Fibroblast of lung (primary cell): ENCODE data around the gene CHST9. TPM values are rescaled to one million over a fixed set of nuclear protein-coding genes. Genes with fewer than 3 reads are reported as not detected.

Experiments used
- DNase-seq, 2 donors: peaks; one replicate each; pipeline versions ENCODE4 v3.0.0 to v3.0.0-alpha.2; 2010; ENCODE audit warnings: low read depth in 2 of 2
- H2AFZ ChIP-seq: 2 replicates; pipeline ENCODE4 v1.5.1; 2012; ENCODE audit warnings: low read length, control low read depth, inconsistent platforms
- H3K27ac ChIP-seq: 2 replicates; pipeline ENCODE4 v1.5.1; 2011; ENCODE audit warnings: low read length, control low read depth; ENCODE audit not compliant: insufficient read depth
- H3K27me3 ChIP-seq: 2 replicates; pipeline ENCODE4 v1.5.1; 2011; ENCODE audit warnings: mild to moderate bottlenecking, low read length; ENCODE audit not compliant: control insufficient read depth, insufficient read depth
- H3K36me3 ChIP-seq: 2 replicates; pipeline ENCODE4 v1.5.1; 2011; ENCODE audit warnings: low read length; ENCODE audit not compliant: control insufficient read depth, insufficient read depth
- H3K4me1 ChIP-seq: 2 replicates; pipeline ENCODE4 v1.5.1; 2011; ENCODE audit warnings: low read length; ENCODE audit not compliant: control insufficient read depth, insufficient read depth; ENCODE audit errors: extremely low read depth
- H3K4me2 ChIP-seq: 2 replicates; pipeline ENCODE4 v1.5.1; 2011; ENCODE audit warnings: low read length, control low read depth; ENCODE audit not compliant: insufficient read depth; ENCODE audit errors: extremely low read depth
- H3K4me3 ChIP-seq, 4 experiments: fragments of 200-600 bp in 1 of 4; sonication (generic) in 1 of 4; replicated peaks in 1 of 4; 2 replicates each; pipeline ENCODE4 v1.5.1; 2011 to 2016; ENCODE audit warnings: low read length in 4 of 4, low read depth in 3 of 4, mild to moderate bottlenecking in 3 of 4, control low read depth in 2 of 4, inconsistent platforms in 1 of 4, mixed read lengths in 1 of 4; ENCODE audit not compliant: insufficient read depth in 1 of 4; ENCODE audit errors: control extremely low read depth in 1 of 4
- H3K79me2 ChIP-seq: 2 replicates; pipeline ENCODE4 v1.5.1; 2012; ENCODE audit warnings: mild to moderate bottlenecking, low read length, inconsistent platforms; ENCODE audit not compliant: control insufficient read depth, insufficient read depth
- H3K9ac ChIP-seq: 2 replicates; pipeline ENCODE4 v1.5.1; 2011; ENCODE audit warnings: mild to moderate bottlenecking, low read length, control low read depth; ENCODE audit not compliant: insufficient read depth
- H3K9me3 ChIP-seq: 2 replicates; pipeline ENCODE4 v1.5.1; 2012; ENCODE audit warnings: low read depth, low read length; ENCODE audit not compliant: control insufficient read depth, insufficient read depth
- H4K20me1 ChIP-seq: 2 replicates; pipeline ENCODE4 v1.5.1; 2011; ENCODE audit warnings: low read length; ENCODE audit not compliant: control insufficient read depth, insufficient read depth; ENCODE audit errors: extremely low read depth
- CTCF ChIP-seq, 2 donors: IDR thresholded peaks in 1 of 2; conservative IDR thresholded peaks in 1 of 2; 1 replicate in 1 of 2; 2 replicates in 1 of 2; pipeline ENCODE4 v1.5.1; 2011 to 2012; ENCODE audit warnings: low read length in 2 of 2, control low read depth in 1 of 2, inconsistent platforms in 1 of 2, low read depth in 1 of 2, mild to moderate bottlenecking in 1 of 2
- EZH2 ChIP-seq: IDR thresholded peaks from 2 replicates; pipeline ENCODE4 v1.5.1; 2012; ENCODE audit warnings: low read length, control low read depth, mild to moderate bottlenecking; ENCODE audit errors: missing control alignments
- polyA plus RNA-seq, 2 donors: library from polyadenylated mRNA; depleted of rRNA in 1 of 2; stranded (reverse) in 1 of 2; unstranded in 1 of 2; fragments of >200 nt; gene quantifications; 2 replicates each; pipeline ENCODE4 v1.2.1, GENCODE V29; 2011 to 2012; ENCODE audit warnings: missing spikeins in 1 of 2
- total RNA-seq: library from RNA; depleted of rRNA; stranded (reverse); fragments of >200 nt; gene quantifications from 2 replicates; pipeline ENCODE4 v1.2.1, GENCODE V29; 2014

The CHST9 gene
- total and polyA plus RNA-seq, 2 donors (not counting 1 experiment from before 2014, with no cell fraction given) = not detected

GRCh38 chr18:27040796-27041195, 144.3 kb downstream of the CHST9 start:
- H3K4me3 ChIP-seq = no peak overlapping the region
- H3K36me3 ChIP-seq = no peaks in the 10 kb centered on the region
- no peak overlapping the region for H3K9ac ChIP-seq
- H3K4me1 ChIP-seq = no peaks in the 10 kb centered on the region
- no peaks in the 10 kb centered on the region for H4K20me1 ChIP-seq
- TF ChIP-seq CTCF (conservative IDR thresholded peaks at IDR 0.05 in 1 of 2, IDR thresholded peaks at IDR 0.05 in 1 of 2; ENCODE audit: low read depth in 1 of 2, low read length in 2 of 2) (no peak), EZH2 (no peak)
- H3K79me2 ChIP-seq = no peaks in the 10 kb centered on the region
- no peak overlapping the region for H3K4me2 ChIP-seq
- no peaks in the 10 kb centered on the region for H3K9me3 ChIP-seq
- no peak overlapping the region for H3K27ac ChIP-seq
- no peak for DNase-seq
- H2AFZ ChIP-seq = no peak overlapping the region
- H3K27me3 ChIP-seq = no peaks in the 10 kb centered on the region

GRCh38 chr18:27033722-27034121, 151.4 kb downstream of the CHST9 start:
- Histone ChIP-seq H2AFZ (no peak overlapping the region), H3K4me1 (no peaks in the 10 kb centered on the region), H3K79me2 (no peaks in the 10 kb centered on the region), H3K4me3 (no peak overlapping the region), H3K9me3 (no peaks in the 10 kb centered on the region), H3K4me2 (no peak overlapping the region), H3K27me3 (no peaks in the 10 kb centered on the region), H3K27ac (no peak overlapping the region), H3K9ac (no peak overlapping the region), H4K20me1 (no peaks in the 10 kb centered on the region), H3K36me3 (no peaks in the 10 kb centered on the region)
- TF ChIP-seq EZH2 (no peak), CTCF (conservative IDR thresholded peaks at IDR 0.05 in 1 of 2, IDR thresholded peaks at IDR 0.05 in 1 of 2; ENCODE audit: low read depth in 1 of 2, low read length in 2 of 2) (no peak)
- DNase-seq = no peak

- DNase-seq = no peak
- no peaks in the 10 kb centered on the region for H3K36me3 ChIP-seq
- no peaks in the 10 kb centered on the region for H3K9me3 ChIP-seq
- no peak for TF ChIP-seq EZH2
- TF ChIP-seq CTCF (conservative IDR thresholded peaks at IDR 0.05 in 1 of 2, IDR thresholded peaks at IDR 0.05 in 1 of 2; ENCODE audit: low read depth in 1 of 2, low read length in 2 of 2) = no peak
- H3K27me3 ChIP-seq = no peaks in the 10 kb centered on the region
- no peaks in the 10 kb centered on the region for H3K79me2 ChIP-seq
- no peak overlapping the region for H3K4me3 ChIP-seq
- no peak overlapping the region for H3K9ac ChIP-seq
- no peak overlapping the region for H3K27ac ChIP-seq
- H3K4me1 ChIP-seq = no peaks in the 10 kb centered on the region
- H4K20me1 ChIP-seq = no peaks in the 10 kb centered on the region
- H3K4me2 ChIP-seq = no peak overlapping the region
- no peak overlapping the region for H2AFZ ChIP-seq
These were observed 154.7 kb downstream of the CHST9 start for GRCh38 chr18:27030421-27030820.
